HCT116 (cell line): ENCODE data around the gene ZNF48.

Experiments used
- CTCF ChIP-seq, 3 experiments: fragments of 200-600 bp in 1 of 3; sonication (generic) in 1 of 3; IDR thresholded peaks in 2 of 3; conservative IDR thresholded peaks in 1 of 3; 2 replicates each; pipeline ENCODE4 v1.5.1; 2012 to 2017; ENCODE audit warnings: low read depth in 2 of 3, low read length in 2 of 3, antibody characterized with exemption in 1 of 3, borderline replicate concordance in 1 of 3, control low read depth in 1 of 3, mild to moderate bottlenecking in 1 of 3, mixed read lengths in 1 of 3, mixed run types in 1 of 3, moderate library complexity in 1 of 3; ENCODE audit not compliant: insufficient read depth in 1 of 3
- EGR1 ChIP-seq: IDR thresholded peaks from 2 replicates; pipeline ENCODE4 v1.6.1; 2012; ENCODE audit warnings: low read depth
- POLR2A ChIP-seq: IDR thresholded peaks from 2 replicates; pipeline ENCODE4 v1.7.0; 2011; ENCODE audit warnings: borderline replicate concordance; ENCODE audit not compliant: insufficient read depth, insufficient read length; ENCODE audit errors: extremely low read depth
- RAD21 ChIP-seq: IDR thresholded peaks from 2 replicates; pipeline ENCODE4 v1.6.1; 2012; ENCODE audit warnings: low read depth, mild to moderate bottlenecking
- SIN3A ChIP-seq: IDR thresholded peaks from 2 replicates; pipeline ENCODE4 v1.6.1; 2012; ENCODE audit warnings: low read depth
- SP1 ChIP-seq: IDR thresholded peaks from 2 replicates; pipeline ENCODE4 v1.6.1; 2012; ENCODE audit warnings: low read depth
- SRF ChIP-seq: IDR thresholded peaks from 2 replicates; pipeline ENCODE4 v1.6.1; 2012; ENCODE audit warnings: low read depth

- TF ChIP-seq CTCF (IDR thresholded peaks at IDR 0.05 in 2 of 3, conservative IDR thresholded peaks at IDR 0.05 in 1 of 3; ENCODE audit: borderline replicate concordance in 1 of 3, insufficient read depth in 1 of 3, low read depth in 2 of 3, low read length in 2 of 3) (no peak), SRF (no peak), SP1 (no peak), SIN3A (no peak), POLR2A (no peak), EGR1 (no peak), RAD21 (no peak)
Observed at GRCh38 chr16:30416047-30416603, 20.9 kb downstream of the ZNF48 start.
